SK-N-MC (cell line): ENCODE results near the gene PHACTR3.

Experiments
- EZH2 ChIP-seq: fragments of 200-600 bp; sonication (generic); IDR thresholded peaks from one replicate; pipeline ENCODE4 v1.6.1; 2017; ENCODE audit warnings: antibody characterized with exemption
- FOXP2 ChIP-seq: optimal IDR thresholded peaks from 2 replicates; pipeline ENCODE3; 2011; ENCODE audit warnings: mild to moderate bottlenecking, moderate library complexity; ENCODE audit not compliant: insufficient read depth; ENCODE audit errors: extremely low read length, control extremely low read depth
- POLR2AphosphoS5 ChIP-seq: IDR thresholded peaks from 2 replicates; pipeline ENCODE4 v1.6.1; 2012; ENCODE audit warnings: mild to moderate bottlenecking, low read depth, low read length, borderline replicate concordance

GRCh38 chr20:59816146-59816738 lies 211.9 kb downstream of the PHACTR3 start:
- TF ChIP-seq EZH2 (no peak), POLR2AphosphoS5 (no peak), FOXP2 (no peak)
